IMR-90 (cell line): ENCODE results near the gene PLXND1. TPM values are rescaled to one million over a fixed set of nuclear protein-coding genes. Genes with fewer than 3 reads are reported as not detected.
A peak's percentile ranks its signal among the peaks of the same experiment; 100 is the strongest.

ENCODE experiments used
- ATAC-seq: fragments of 200-7000 bp; cut with Tn5 transposase; 2 replicates; pipeline ENCODE4 v1.9.1; 2020; ENCODE audit warnings: low read depth, mild to moderate bottlenecking, moderate library complexity
- BruUV-seq: library from RNA; stranded (reverse); fragments of 400-500 nt; replicated peaks from 2 replicates; lab custom pipeline; 2021; lab: Mats Ljungman, UMichigan
- CTCF ChIA-PET: fragments of 300-600 bp; formaldehyde crosslinking; extraction: SDS; loops from one replicate; lab custom pipeline; 2021; ENCODE audit warnings: antibody characterized with exemption; lab: Yijun Ruan, JAX
- POLR2A ChIA-PET: fragments of 300-600 bp; sonication (Branson Sonifier 250); formaldehyde crosslinking; loops from one replicate; lab custom pipeline; 2022; ENCODE audit warnings: antibody characterized with exemption; ENCODE audit not compliant: unreplicated experiment; lab: Charles Lee
- DNase-seq: peaks from one replicate; pipeline ENCODE4 v3.0.0; 2013
- H2AFZ ChIP-seq: replicated peaks from 2 replicates; pipeline ENCODE3; 2013; ENCODE audit warnings: low read length, mild to moderate bottlenecking; ENCODE audit not compliant: poor library complexity
- H2AK5ac ChIP-seq: 2 replicates; pipeline ENCODE4 v1.6.1; 2013; ENCODE audit warnings: low read depth, low read length, inconsistent platforms
- H2AK9ac ChIP-seq: replicated peaks from 2 replicates; pipeline ENCODE3; 2013; ENCODE audit warnings: mild to moderate bottlenecking, low read depth, low read length, moderate library complexity; ENCODE audit not compliant: poor library complexity
- H2BK120ac ChIP-seq: 2 replicates; pipeline ENCODE4 v1.6.1; 2013; ENCODE audit warnings: low read depth, low read length, inconsistent platforms
- H2BK15ac ChIP-seq: 3 replicates; pipeline ENCODE4 v1.6.1; 2013; ENCODE audit warnings: low read depth, low read length, inconsistent platforms
- H2BK20ac ChIP-seq: 2 replicates; pipeline ENCODE4 v1.6.1; 2013; ENCODE audit warnings: low read depth, mild to moderate bottlenecking, inconsistent platforms, low read length, moderate library complexity
- H2BK5ac ChIP-seq: 2 replicates; pipeline ENCODE4 v1.6.1; 2013; ENCODE audit warnings: mild to moderate bottlenecking, low read depth, low read length, inconsistent platforms; ENCODE audit not compliant: poor library complexity, severe bottlenecking
- H3K14ac ChIP-seq: replicated peaks from 2 replicates; pipeline ENCODE4 v1.6.1; 2013; ENCODE audit warnings: low read depth, low read length, inconsistent platforms
- H3K18ac ChIP-seq: 2 replicates; pipeline ENCODE4 v1.6.1; 2013; ENCODE audit warnings: low read depth, low read length, control low read depth
- H3K23ac ChIP-seq: 2 replicates; pipeline ENCODE4 v1.6.1; 2013; ENCODE audit warnings: low read depth, low read length, inconsistent platforms
- H3K27ac ChIP-seq: 2 replicates; pipeline ENCODE4 v1.5.1; 2013; ENCODE audit warnings: mild to moderate bottlenecking, control low read depth, low read length; ENCODE audit not compliant: insufficient read depth
- H3K27me3 ChIP-seq: 2 replicates; pipeline ENCODE4 v1.6.1; 2013; ENCODE audit warnings: low read length; ENCODE audit not compliant: control insufficient read depth, insufficient read depth
- H3K36me3 ChIP-seq: 2 replicates; pipeline ENCODE4 v1.6.1; 2013; ENCODE audit warnings: low read length, mixed read lengths; ENCODE audit not compliant: control insufficient read depth, insufficient read depth
- H3K4ac ChIP-seq: 2 replicates; pipeline ENCODE4 v1.6.1; 2013; ENCODE audit warnings: low read depth, low read length, inconsistent platforms
- H3K4me1 ChIP-seq: 2 replicates; pipeline ENCODE4 v1.6.1; 2013; ENCODE audit warnings: low read length, mixed read lengths; ENCODE audit not compliant: control insufficient read depth, insufficient read depth
- H3K4me2 ChIP-seq: 2 replicates; pipeline ENCODE4 v1.6.1; 2013; ENCODE audit warnings: low read depth, mild to moderate bottlenecking, control low read depth, low read length, moderate library complexity
- H3K4me3 ChIP-seq: 2 replicates; pipeline ENCODE4 v1.5.1; 2013; ENCODE audit warnings: low read depth, mild to moderate bottlenecking, control low read depth, low read length, moderate library complexity; ENCODE audit not compliant: insufficient read depth
- H3K56ac ChIP-seq: 2 replicates; pipeline ENCODE4 v1.6.1; 2013; ENCODE audit warnings: low read length, inconsistent platforms; ENCODE audit not compliant: insufficient read depth; ENCODE audit errors: extremely low read depth
- H3K79me1 ChIP-seq, 2 experiments: 2 replicates each; pipeline ENCODE4 v1.6.1; 2013; ENCODE audit warnings: low read length in 2 of 2, inconsistent platforms in 1 of 2, low read depth in 1 of 2
- H3K9ac ChIP-seq: 2 replicates; pipeline ENCODE4 v1.6.1; 2013; ENCODE audit warnings: low read depth, low read length, control low read depth
- H3K9me1 ChIP-seq: 2 replicates; pipeline ENCODE4 v1.6.1; 2013; ENCODE audit warnings: low read length, inconsistent platforms; ENCODE audit not compliant: insufficient read depth
- H3K9me3 ChIP-seq: 2 replicates; pipeline ENCODE4 v1.6.1; 2013; ENCODE audit warnings: low read length; ENCODE audit not compliant: control insufficient read depth, insufficient read depth
- H4K20me1 ChIP-seq: 2 replicates; pipeline ENCODE4 v1.6.1; 2013; ENCODE audit warnings: low read length, inconsistent platforms; ENCODE audit not compliant: insufficient read depth
- H4K5ac ChIP-seq: 2 replicates; pipeline ENCODE4 v1.6.1; 2013; ENCODE audit warnings: mild to moderate bottlenecking, low read depth, low read length, control low read depth
- H4K8ac ChIP-seq, 2 experiments: 2 replicates each; pipeline ENCODE4 v1.6.1; 2013; ENCODE audit warnings: low read depth in 2 of 2, low read length in 2 of 2, control low read depth in 1 of 2, inconsistent platforms in 1 of 2
- H4K91ac ChIP-seq: 2 replicates; pipeline ENCODE4 v1.6.1; 2013; ENCODE audit warnings: low read depth, low read length, inconsistent platforms; ENCODE audit not compliant: insufficient read depth
- BHLHE40 ChIP-seq: fragments of 150-350 bp; IDR thresholded peaks from 2 replicates; pipeline ENCODE4 v1.6.1; 2016; ENCODE audit warnings: mild to moderate bottlenecking, low read depth, low read length
- MAFK ChIP-seq: IDR thresholded peaks from 2 replicates; pipeline ENCODE4 v1.6.1; 2012; ENCODE audit warnings: low read depth, low read length, improper control_type of control experiment
- MAZ ChIP-seq: IDR thresholded peaks from 2 replicates; pipeline ENCODE4 v1.6.1; 2012; ENCODE audit warnings: low read depth, mild to moderate bottlenecking, low read length, improper control_type of control experiment, moderate library complexity, borderline replicate concordance
- RAD21 ChIP-seq: IDR thresholded peaks from 2 replicates; pipeline ENCODE4 v1.6.1; 2012; ENCODE audit warnings: low read length, improper control_type of control experiment
- WGBS, 2 experiments: methylation state at CpG; one replicate each; pipeline versions ENCODE4 v1.1.5 to v1.1.7; 2013; ENCODE audit warnings: missing lambda C conversion rate in 2 of 2; ENCODE audit not compliant: insufficient read length in 1 of 2; ENCODE audit errors: extremely low coverage in 2 of 2; 5-methylcytosine and 5-hydroxymethylcytosine counted together
- dilution Hi-C: fragments of 300-500 bp; cut with HindIII; formaldehyde crosslinking; loops from one replicate; pipeline ENCODE4 v1.14.3; 2018; ENCODE audit warnings: low sequenced_read_pairs; ENCODE audit not compliant: unreplicated experiment
- in situ Hi-C: fragments of 300-500 bp; cut with MboI; formaldehyde crosslinking; loops from 3 replicates; pipeline ENCODE4 v1.14.3; 2019; ENCODE audit warnings: low sequenced_read_pairs, inconsistent platforms, mixed read lengths
- intact Hi-C: fragments of 100-400 bp; cut with micrococcal nuclease; formaldehyde crosslinking; loops from 2 replicates; pipeline ENCODE4 v1.10.0; 2022
- polyA plus RNA-seq, 3 experiments: library from polyadenylated mRNA; depleted of rRNA; stranded (reverse); fragments of >200 nt; gene quantifications; 2 replicates each; pipeline ENCODE4 v1.2.3, GENCODE V29; 2012; ENCODE audit warnings: low replicate concordance in 1 of 3
- total RNA-seq: library from RNA; depleted of rRNA; stranded (reverse); fragments of >200 nt; gene quantifications from 2 replicates; pipeline ENCODE4 v1.2.3, GENCODE V29; 2012
- TF ChIP-seq, protein P1 (sequence below): fragments of 150-350 bp; IDR thresholded peaks from 2 replicates; pipeline ENCODE4 v1.6.1; 2017; ENCODE audit warnings: mild to moderate bottlenecking, antibody characterized with exemption, low read length, low read depth

The PLXND1 gene
- total and polyA plus RNA-seq, 2 of the 4 experiments (the other 2 are of a cell fraction) = 19.2 to 67.1 TPM

DNA sequence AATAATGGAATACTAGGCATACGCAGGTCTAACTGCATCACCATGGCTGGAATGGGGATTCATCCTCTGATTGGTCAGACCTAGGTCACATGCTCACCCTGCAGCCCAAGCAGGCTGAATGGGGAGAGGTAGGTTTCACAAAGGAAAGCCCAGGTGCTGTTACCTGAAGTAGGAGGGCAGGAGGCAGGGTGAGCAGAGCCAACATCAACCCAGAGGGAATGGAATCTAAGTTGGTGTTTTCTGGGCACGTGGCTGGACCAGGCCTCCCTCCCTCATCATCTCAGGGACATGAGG is 70.2 kb downstream of the PLXND1 start:
- peaks cover 5% of the 10 kb centered on the region; the same call in 1 of the 2 replicates for H3K27me3 ChIP-seq
- H3K4me2 ChIP-seq = no peak overlapping the region
- H4K8ac ChIP-seq = no peak overlapping the region; a peak in 1 of 4 replicates
- H3K36me3 ChIP-seq = no peaks in the 10 kb centered on the region
- no peaks in the 10 kb centered on the region for H3K9me3 ChIP-seq
- dilution Hi-C loops (no loop called here), intact Hi-C loops (loop anchor here (5.0 kb wide), 1 partner anchor 84 kb away; no protein-coding TSS in a partner anchor), in situ Hi-C loops (no loop called here)
- H3K4me3 ChIP-seq = no peak overlapping the region
- H3K79me1 ChIP-seq = no peaks in the 10 kb centered on the region
- no peak overlapping the region for H3K27ac ChIP-seq
- H3K4ac ChIP-seq = no peak overlapping the region
- no peak overlapping the region for H2AK5ac ChIP-seq
- H2AFZ ChIP-seq = no peak overlapping the region
- no peak overlapping the region for H2BK5ac ChIP-seq
- H4K5ac ChIP-seq = no peak overlapping the region
- 0 out of 2 replicates have a peak, but pooled peaks have one; percentile 0 for TF ChIP-seq MAFK
- no peak for TF ChIP-seq BHLHE40
- TF ChIP-seq, protein P1, sequence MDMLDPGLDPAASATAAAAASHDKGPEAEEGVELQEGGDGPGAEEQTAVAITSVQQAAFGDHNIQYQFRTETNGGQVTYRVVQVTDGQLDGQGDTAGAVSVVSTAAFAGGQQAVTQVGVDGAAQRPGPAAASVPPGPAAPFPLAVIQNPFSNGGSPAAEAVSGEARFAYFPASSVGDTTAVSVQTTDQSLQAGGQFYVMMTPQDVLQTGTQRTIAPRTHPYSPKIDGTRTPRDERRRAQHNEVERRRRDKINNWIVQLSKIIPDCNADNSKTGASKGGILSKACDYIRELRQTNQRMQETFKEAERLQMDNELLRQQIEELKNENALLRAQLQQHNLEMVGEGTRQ = no peak
- TF ChIP-seq RAD21 = no peak
- no peak for TF ChIP-seq MAZ
- no CpG with 5 or more reads among the region's 2 CpGs for WGBS, 2 experiments
- H3K56ac ChIP-seq = no peak overlapping the region
- no peak overlapping the region for H2BK15ac ChIP-seq
- no peak overlapping the region for H2BK120ac ChIP-seq
- no peak overlapping the region for H2AK9ac ChIP-seq
- no peak for ATAC-seq
- no peak overlapping the region for H3K14ac ChIP-seq
- no peak overlapping the region for H3K9ac ChIP-seq
- H4K20me1 ChIP-seq = no peaks in the 10 kb centered on the region
- BruUV-seq = no TSS peak
- no peaks in the 10 kb centered on the region for H3K9me1 ChIP-seq
- ChIA-PET CTCF (no interaction called here), POLR2A (no interaction called here)
- no peak for DNase-seq
- H3K18ac ChIP-seq = no peak overlapping the region
- peaks cover 3% of the 10 kb centered on the region; the same call in 1 of the 2 replicates for H3K4me1 ChIP-seq
- no peak overlapping the region for H3K23ac ChIP-seq
- H2BK20ac ChIP-seq = no peak overlapping the region
- H4K91ac ChIP-seq = no peak overlapping the region
